Skeletal muscle satellite cell (primary cell): Measurements from ENCODE around the gene FAM234A.

Source experiments
- H3K27me3 ChIP-seq: 2 replicates; pipeline ENCODE4 v1.7.0; 2013; ENCODE audit warnings: low read length; ENCODE audit not compliant: control insufficient read depth, insufficient read depth
- H3K36me3 ChIP-seq: 2 replicates; pipeline ENCODE4 v1.7.0; 2013; ENCODE audit warnings: mild to moderate bottlenecking, control low read depth, low read length; ENCODE audit not compliant: insufficient read depth
- H3K4me1 ChIP-seq: 2 replicates; pipeline ENCODE4 v1.7.0; 2013; ENCODE audit warnings: low read length; ENCODE audit not compliant: control insufficient read depth, insufficient read depth
- H3K4me2 ChIP-seq: 2 replicates; pipeline ENCODE4 v1.7.0; 2013; ENCODE audit warnings: mild to moderate bottlenecking, low read length
- H3K4me3 ChIP-seq: 2 replicates; pipeline ENCODE4 v1.7.0; 2013; ENCODE audit warnings: low read length
- H3K9ac ChIP-seq: 2 replicates; pipeline ENCODE4 v1.7.0; 2013; ENCODE audit warnings: mild to moderate bottlenecking, low read depth, low read length, moderate library complexity
- H3K9me3 ChIP-seq: replicated peaks from 2 replicates; pipeline ENCODE4 v1.7.0; 2013; ENCODE audit warnings: mild to moderate bottlenecking, control low read depth, low read length

Gene FAM234A

GRCh38 chr16:296806-297510 is 62.3 kb downstream of the FAM234A start:
- H3K9me3 ChIP-seq: no peaks in the 10 kb centered on the region
- H3K4me3 ChIP-seq: no peak overlapping the region
- H3K4me2 ChIP-seq: no peak overlapping the region
- H3K9ac ChIP-seq: no peak overlapping the region
- H3K4me1 ChIP-seq: no peaks in the 10 kb centered on the region
- H3K27me3 ChIP-seq: no peaks in the 10 kb centered on the region
- peaks cover 18% of the 10 kb centered on the region for H3K36me3 ChIP-seq

GRCh38 chr16:297832-298231 is 63.2 kb downstream of the FAM234A start:
- Histone ChIP-seq H3K4me1 (no peaks in the 10 kb centered on the region), H3K9ac (no peak overlapping the region), H3K4me2 (no peak overlapping the region), H3K27me3 (no peaks in the 10 kb centered on the region), H3K9me3 (no peaks in the 10 kb centered on the region), H3K4me3 (no peak overlapping the region), H3K36me3 (peaks cover 13% of the 10 kb centered on the region)

DNA sequence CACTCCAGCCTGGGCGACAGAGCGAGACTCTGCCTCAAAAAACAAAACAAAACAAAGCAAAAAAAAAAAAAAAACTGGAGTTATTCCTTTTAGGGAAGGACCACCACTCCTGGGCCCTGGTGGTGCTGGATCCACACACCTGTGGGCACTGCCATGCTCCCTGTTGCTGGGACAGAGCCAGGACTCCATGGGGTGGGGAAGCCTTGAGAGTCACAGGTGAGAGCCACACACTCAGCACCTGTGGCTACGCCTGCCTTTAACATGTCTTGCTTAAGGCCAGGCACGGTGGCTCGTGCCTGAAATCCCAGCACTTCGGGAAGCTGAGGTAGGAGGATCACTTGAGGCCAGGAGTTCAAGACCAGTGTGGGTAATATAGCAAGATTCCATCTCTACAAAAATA is 66.6 kb downstream of the FAM234A start:
- peaks cover 16% of the 10 kb centered on the region for H3K36me3 ChIP-seq
- H3K9ac ChIP-seq: no peak overlapping the region
- no peaks in the 10 kb centered on the region for H3K4me1 ChIP-seq
- no peaks in the 10 kb centered on the region for H3K27me3 ChIP-seq
- no peak overlapping the region for H3K4me2 ChIP-seq
- no peak overlapping the region for H3K4me3 ChIP-seq
- H3K9me3 ChIP-seq: no peaks in the 10 kb centered on the region

DNA sequence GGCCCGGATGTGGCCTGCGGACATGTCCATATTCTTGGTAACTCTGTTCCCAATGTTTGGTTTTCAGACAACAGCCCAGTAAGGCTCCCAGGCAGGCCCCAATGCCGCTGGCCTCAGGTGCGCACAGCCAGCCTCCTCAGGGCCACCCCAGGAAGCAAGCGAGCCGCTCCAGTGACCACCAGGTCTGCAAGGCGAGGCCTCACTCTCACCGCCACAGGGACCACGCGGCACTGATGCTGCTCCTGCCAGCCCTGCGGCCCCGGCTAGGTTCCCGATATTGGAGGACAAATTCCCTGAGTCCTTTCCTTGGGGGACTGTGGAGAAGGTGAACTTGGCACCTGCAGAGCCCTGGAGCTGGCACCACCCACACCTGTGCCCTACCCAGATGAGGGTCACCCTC is 67.3 kb downstream of the FAM234A start:
- H3K4me2 ChIP-seq: no peak overlapping the region
- peaks cover 12% of the 10 kb centered on the region for H3K36me3 ChIP-seq
- H3K27me3 ChIP-seq: no peaks in the 10 kb centered on the region
- no peak overlapping the region for H3K4me3 ChIP-seq
- H3K4me1 ChIP-seq: no peaks in the 10 kb centered on the region
- no peaks in the 10 kb centered on the region for H3K9me3 ChIP-seq
- no peak overlapping the region for H3K9ac ChIP-seq

GRCh38 chr16:303760-304505 is 69.3 kb downstream of the FAM234A start:
- H3K9me3 ChIP-seq: no peaks in the 10 kb centered on the region
- H3K9ac ChIP-seq: no peak overlapping the region
- no peak overlapping the region for H3K4me3 ChIP-seq
- no peak overlapping the region for H3K4me2 ChIP-seq
- H3K36me3 ChIP-seq: peaks cover 17% of the 10 kb centered on the region
- no peaks in the 10 kb centered on the region for H3K4me1 ChIP-seq
- no peaks in the 10 kb centered on the region for H3K27me3 ChIP-seq

DNA sequence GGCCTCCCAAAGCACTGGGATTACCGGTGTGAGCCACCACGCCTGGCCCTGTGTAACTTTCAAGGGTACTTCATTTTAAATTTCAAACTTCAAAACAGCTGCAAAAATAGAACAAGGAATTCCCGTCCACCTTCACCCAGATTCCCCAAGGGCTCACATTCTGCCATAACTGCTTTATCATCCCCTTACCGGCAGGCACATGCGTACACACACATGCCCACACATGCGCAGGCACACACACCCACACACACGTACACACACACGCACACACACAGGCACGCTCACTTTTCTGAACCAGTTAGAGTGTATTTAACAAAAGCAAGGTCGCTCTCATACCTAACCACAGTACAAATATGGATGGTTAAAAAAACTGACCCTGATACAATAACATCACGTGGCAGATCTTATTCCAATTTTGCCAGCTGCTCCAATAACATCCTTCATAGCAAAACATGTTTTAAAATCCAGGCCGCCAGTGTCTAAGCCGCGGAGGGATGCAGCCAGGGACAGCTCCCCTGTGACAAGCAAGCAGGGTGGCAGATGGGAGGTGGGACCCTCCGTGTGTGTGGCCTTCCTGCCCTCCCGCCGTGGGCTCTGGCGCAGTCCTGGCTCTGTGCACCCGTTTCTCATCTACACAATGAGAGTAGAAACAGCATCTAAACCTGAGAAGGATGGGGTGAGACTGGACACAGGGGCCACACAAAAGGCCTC is 71.5 kb downstream of the FAM234A start:
- H3K36me3 ChIP-seq: peaks cover 23% of the 10 kb centered on the region
- no peaks in the 10 kb centered on the region for H3K27me3 ChIP-seq
- no peaks in the 10 kb centered on the region for H3K9me3 ChIP-seq
- H3K4me2 ChIP-seq: no peak overlapping the region
- no peaks in the 10 kb centered on the region for H3K4me1 ChIP-seq
- H3K9ac ChIP-seq: no peak overlapping the region
- no peak overlapping the region for H3K4me3 ChIP-seq

DNA sequence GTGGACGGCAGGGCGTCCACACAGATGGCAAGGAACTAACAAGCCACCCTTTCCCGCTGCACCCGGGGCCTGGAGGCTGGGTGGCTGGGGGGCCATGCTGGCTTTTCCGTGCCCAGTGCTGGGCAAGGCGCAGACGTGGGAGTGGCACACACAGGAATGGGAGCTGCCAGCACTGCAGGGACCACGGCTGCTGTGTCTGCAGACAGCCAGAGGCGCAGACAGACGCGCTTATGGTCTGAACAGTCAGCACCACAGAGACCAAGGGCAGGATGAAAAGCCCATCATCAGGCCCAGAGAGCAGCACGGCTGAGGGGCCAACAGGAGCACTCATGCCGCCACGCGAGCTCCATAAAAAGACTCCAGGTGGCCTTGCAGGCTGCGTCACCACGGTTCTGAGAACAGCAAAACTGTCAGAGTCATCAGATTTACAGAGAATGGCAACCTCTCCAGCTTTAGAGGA is 72.3 kb downstream of the FAM234A start:
- Histone ChIP-seq H3K27me3 (no peaks in the 10 kb centered on the region), H3K36me3 (peaks cover 27% of the 10 kb centered on the region), H3K9me3 (no peaks in the 10 kb centered on the region), H3K4me2 (no peak overlapping the region), H3K4me1 (no peaks in the 10 kb centered on the region), H3K9ac (no peak overlapping the region), H3K4me3 (no peak overlapping the region)

DNA sequence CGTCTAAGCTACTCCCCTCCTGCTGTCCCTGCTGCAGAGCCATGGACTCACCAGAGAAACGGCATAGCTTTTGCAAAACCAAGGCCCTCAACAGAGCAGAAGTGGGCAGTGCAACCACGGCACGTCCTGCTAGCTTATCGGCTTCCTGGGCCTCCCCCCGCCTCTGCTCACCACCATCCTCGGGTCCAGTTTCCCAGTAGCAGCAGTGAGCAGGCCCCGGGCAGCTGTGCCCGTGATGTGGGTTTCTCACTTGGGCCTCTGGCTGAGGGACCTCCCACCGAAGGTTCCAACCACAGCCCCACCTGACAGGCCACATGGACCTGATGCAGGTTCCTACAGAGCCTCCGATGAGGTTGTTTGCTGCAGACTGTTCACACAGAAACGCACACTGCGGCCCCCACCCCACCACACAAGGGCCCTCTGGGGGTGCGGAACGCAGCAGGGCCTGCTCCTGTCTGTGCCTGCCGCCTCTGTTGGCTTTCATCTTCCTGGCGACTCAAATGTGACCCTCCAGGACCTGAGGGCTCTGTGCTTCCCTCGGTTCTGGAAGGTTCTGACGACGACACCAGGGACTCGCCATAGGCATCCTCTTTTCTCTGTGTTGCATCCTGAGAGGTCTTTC is 73.2 kb downstream of the FAM234A start:
- no peaks in the 10 kb centered on the region for H3K27me3 ChIP-seq
- H3K4me1 ChIP-seq: no peaks in the 10 kb centered on the region
- H3K9ac ChIP-seq: no peak overlapping the region
- no peak overlapping the region for H3K4me2 ChIP-seq
- no peaks in the 10 kb centered on the region for H3K9me3 ChIP-seq
- H3K36me3 ChIP-seq: peaks cover 35% of the 10 kb centered on the region
- no peak overlapping the region for H3K4me3 ChIP-seq

DNA sequence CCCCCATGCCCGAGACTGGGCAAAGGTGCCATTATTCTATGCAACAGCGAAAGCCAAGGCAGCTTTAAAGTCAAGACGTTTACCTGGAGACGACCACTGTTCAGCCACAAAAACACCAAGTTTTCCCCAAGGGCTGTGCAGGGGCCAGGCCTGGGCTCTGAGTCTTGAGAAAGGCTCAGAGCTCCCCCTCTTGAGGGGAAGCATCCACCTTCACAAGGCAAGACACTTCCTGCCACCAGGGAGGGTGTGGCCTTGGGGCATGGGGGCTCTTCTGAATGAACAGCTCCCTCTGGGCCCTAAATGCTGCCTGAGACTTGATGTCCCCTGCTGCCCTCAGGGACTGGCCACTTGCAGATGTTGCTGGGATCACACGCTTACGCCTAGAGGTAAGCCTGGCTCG is 74.9 kb downstream of the FAM234A start:
- Histone ChIP-seq H3K27me3 (no peaks in the 10 kb centered on the region), H3K36me3 (peaks cover 48% of the 10 kb centered on the region), H3K9me3 (no peaks in the 10 kb centered on the region), H3K4me3 (no peak overlapping the region), H3K4me2 (no peak overlapping the region), H3K4me1 (no peaks in the 10 kb centered on the region), H3K9ac (no peak overlapping the region)

GRCh38 chr16:311725-312124 is 77.1 kb downstream of the FAM234A start:
- Histone ChIP-seq H3K4me3 (no peak overlapping the region), H3K9ac (no peak overlapping the region), H3K9me3 (no peaks in the 10 kb centered on the region), H3K36me3 (peaks cover 43% of the 10 kb centered on the region), H3K4me2 (no peak overlapping the region), H3K4me1 (no peaks in the 10 kb centered on the region), H3K27me3 (no peaks in the 10 kb centered on the region)

GRCh38 chr16:314351-314750 is 79.7 kb downstream of the FAM234A start:
- H3K9ac ChIP-seq: no peak overlapping the region
- no peak overlapping the region for H3K4me3 ChIP-seq
- no peak overlapping the region for H3K4me2 ChIP-seq
- no peaks in the 10 kb centered on the region for H3K4me1 ChIP-seq
- H3K27me3 ChIP-seq: no peaks in the 10 kb centered on the region
- H3K36me3 ChIP-seq: peaks cover 40% of the 10 kb centered on the region
- H3K9me3 ChIP-seq: no peaks in the 10 kb centered on the region
